HG03175 (cell line): Measurements from ENCODE around the gene STK38.
"Not testable (repeated sequence)": the region's sequence is repeated elsewhere in the genome, so short reads cannot be mapped to it uniquely, and the experiment has no call there.

Source experiments
- ATAC-seq: cut with Tn5 transposase; IDR thresholded peaks from one replicate; pipeline ENCODE4 v1.9.1; 2021; ENCODE audit warnings: mild to moderate bottlenecking, moderate library complexity; ENCODE audit not compliant: unreplicated experiment

STK38 gene

GRCh38 chr6:36491378-36491965 lies 55.8 kb downstream of the STK38 start:
- no peak for ATAC-seq

- no peak for ATAC-seq
These were observed 57.9 kb downstream of the STK38 start for GRCh38 chr6:36489426-36489825.

- ATAC-seq: no peak
These were observed 59.1 kb downstream of the STK38 start for GRCh38 chr6:36488221-36488620.

- no peak for ATAC-seq
These were observed 59.6 kb downstream of the STK38 start for GRCh38 chr6:36487698-36488097.

GRCh38 chr6:36484736-36485135 lies 62.5 kb downstream of the STK38 start:
- ATAC-seq: no peak

GRCh38 chr6:36483326-36483725 lies 64.0 kb downstream of the STK38 start:
- not testable (repeated sequence) for ATAC-seq

GRCh38 chr6:36479256-36479655 lies 68.0 kb downstream of the STK38 start:
- no peak for ATAC-seq

GRCh38 chr6:36478051-36478526 lies 69.2 kb downstream of the STK38 start:
- no peak for ATAC-seq

- no peak for ATAC-seq
These were observed 77.3 kb downstream of the STK38 start for GRCh38 chr6:36469946-36470345.

GRCh38 chr6:36469148-36469661 lies 78.1 kb downstream of the STK38 start:
- ATAC-seq: no peak

- no peak for ATAC-seq
These were observed 79.7 kb downstream of the STK38 start for GRCh38 chr6:36467625-36468024.

- no peak for ATAC-seq
These were observed 83.0 kb downstream of the STK38 start for GRCh38 chr6:36464233-36464632.

GRCh38 chr6:36463676-36464075 lies 83.6 kb downstream of the STK38 start:
- no peak for ATAC-seq

- no peak for ATAC-seq
These were observed 85.6 kb downstream of the STK38 start for GRCh38 chr6:36461646-36462045.

GRCh38 chr6:36460916-36461315 lies 86.4 kb downstream of the STK38 start:
- no peak for ATAC-seq

GRCh38 chr6:36459501-36459900 lies 87.8 kb downstream of the STK38 start:
- no peak for ATAC-seq

GRCh38 chr6:36455486-36456027 lies 91.7 kb downstream of the STK38 start:
- ATAC-seq: no peak

GRCh38 chr6:36452897-36453296 lies 94.4 kb downstream of the STK38 start:
- ATAC-seq: not testable (repeated sequence)

GRCh38 chr6:36449173-36449572 lies 98.1 kb downstream of the STK38 start:
- not testable (repeated sequence) for ATAC-seq

GRCh38 chr6:36445621-36446020 lies 101.7 kb downstream of the STK38 start:
- no peak for ATAC-seq

GRCh38 chr6:36444470-36444869 lies 102.8 kb downstream of the STK38 start:
- ATAC-seq: no peak
